Measurements from ENCODE around the gene SDC4.

Gene SDC4

DNA sequence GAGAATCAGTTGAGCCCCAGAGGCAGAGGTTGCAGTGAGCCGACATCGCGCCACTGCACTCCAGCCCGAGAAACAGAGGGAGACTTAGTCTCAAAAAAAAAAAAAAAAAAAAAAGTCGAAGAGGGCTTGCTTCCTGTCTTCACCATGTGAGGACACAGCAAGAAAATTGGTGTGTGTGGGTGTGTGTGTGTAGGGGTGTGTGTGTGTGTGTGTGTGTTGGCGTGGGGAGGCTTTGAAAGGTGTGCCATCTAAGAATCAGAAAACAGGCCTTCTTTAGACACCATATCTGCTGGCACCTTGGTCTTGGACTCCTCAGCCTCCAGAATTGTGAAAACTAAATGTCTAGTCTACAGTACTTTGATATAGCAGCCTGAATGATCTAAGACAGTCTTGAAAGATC, 48.4 kb downstream of the SDC4 start:
- no peak overlapping the region for H3K27ac Mint-ChIP-seq
- DNase-seq: no peak
- H3K27me3 Mint-ChIP-seq (ENCODE audit: low read depth, poor library complexity): peaks cover 29% of the 10 kb centered on the region
- H3K4me3 Mint-ChIP-seq: no peak overlapping the region
- no peaks in the 10 kb centered on the region for H3K36me3 Mint-ChIP-seq (ENCODE audit: low read depth)
- H3K9me3 Mint-ChIP-seq: peaks cover 23% of the 10 kb centered on the region
- H3K4me1 Mint-ChIP-seq: peaks cover 8% of the 10 kb centered on the region
- no peak for TF ChIP-seq CTCF (IDR thresholded peaks at IDR 0.05)

GRCh38 chr20:45297786-45298497, 50.3 kb downstream of the SDC4 start:
- DNase-seq: no peak
- H3K9me3 Mint-ChIP-seq: peaks cover 27% of the 10 kb centered on the region
- peaks cover under 1% of the 10 kb centered on the region for H3K4me1 Mint-ChIP-seq
- peaks cover 25% of the 10 kb centered on the region for H3K27me3 Mint-ChIP-seq (ENCODE audit: low read depth, poor library complexity)
- no peak for TF ChIP-seq CTCF (IDR thresholded peaks at IDR 0.05)
- no peaks in the 10 kb centered on the region for H3K36me3 Mint-ChIP-seq (ENCODE audit: low read depth)
- H3K4me3 Mint-ChIP-seq: no peak overlapping the region
- H3K27ac Mint-ChIP-seq: no peak overlapping the region

- Mint-ChIP-seq H3K4me3 (no peak overlapping the region), H3K27ac (no peak overlapping the region), H3K9me3 (peaks cover 27% of the 10 kb centered on the region), H3K4me1 (peaks cover 16% of the 10 kb centered on the region), H3K36me3 (ENCODE audit: low read depth) (no peaks in the 10 kb centered on the region), H3K27me3 (ENCODE audit: low read depth, poor library complexity) (peaks cover 47% of the 10 kb centered on the region)
- no peak for DNase-seq
- TF ChIP-seq CTCF (IDR thresholded peaks at IDR 0.05): no peak
These were observed 53.6 kb downstream of the SDC4 start for GRCh38 chr20:45294659-45295058.

DNA sequence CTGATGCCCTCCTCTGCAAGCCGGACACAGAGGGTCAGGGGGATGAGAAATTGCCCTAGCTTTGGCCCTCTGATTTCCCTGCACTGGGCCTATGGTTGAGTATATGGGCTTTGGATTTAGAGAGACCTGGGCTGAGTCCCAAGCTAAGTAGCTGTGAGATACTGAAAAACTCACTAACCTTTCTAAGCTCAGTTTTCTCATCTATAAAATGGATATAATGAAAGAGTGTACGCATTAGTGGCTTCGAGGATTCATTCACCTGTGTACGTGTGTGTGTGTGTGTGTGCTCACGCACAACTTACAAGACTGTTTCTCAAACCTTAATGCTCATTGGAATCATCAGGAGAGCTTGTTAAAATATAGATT, 54.2 kb downstream of the SDC4 start:
- H3K9me3 Mint-ChIP-seq: peaks cover 27% of the 10 kb centered on the region
- no peak for DNase-seq
- H3K27me3 Mint-ChIP-seq (ENCODE audit: low read depth, poor library complexity): peaks cover 46% of the 10 kb centered on the region
- H3K4me3 Mint-ChIP-seq: peak overlapping the region; percentile 71
- H3K4me1 Mint-ChIP-seq: peaks cover 19% of the 10 kb centered on the region
- H3K36me3 Mint-ChIP-seq (ENCODE audit: low read depth): no peaks in the 10 kb centered on the region
- no peak overlapping the region for H3K27ac Mint-ChIP-seq
- TF ChIP-seq CTCF (IDR thresholded peaks at IDR 0.05): peak; percentile 18

- DNase-seq: peak; percentile 95
- H3K27ac Mint-ChIP-seq: no peak overlapping the region
- H3K4me1 Mint-ChIP-seq: peaks cover 21% of the 10 kb centered on the region
- peak overlapping the region; percentile 80 for H3K4me3 Mint-ChIP-seq
- H3K9me3 Mint-ChIP-seq: peaks cover 24% of the 10 kb centered on the region
- H3K27me3 Mint-ChIP-seq (ENCODE audit: low read depth, poor library complexity): peaks cover 51% of the 10 kb centered on the region
- no peaks in the 10 kb centered on the region for H3K36me3 Mint-ChIP-seq (ENCODE audit: low read depth)
- TF ChIP-seq CTCF (IDR thresholded peaks at IDR 0.05): peak; percentile 89
These were observed 54.9 kb downstream of the SDC4 start for GRCh38 chr20:45293041-45294002.

Measured in nephron progenitor cell (in vitro differentiated cells).